AG08396 (cell line): ENCODE data around the gene RIPK3.

Experiments
- DNase-seq: peaks from one replicate; pipeline ENCODE4 v3.0.0; 2012; ENCODE audit warnings: low spot score, mixed read lengths

The RIPK3 gene

DNA sequence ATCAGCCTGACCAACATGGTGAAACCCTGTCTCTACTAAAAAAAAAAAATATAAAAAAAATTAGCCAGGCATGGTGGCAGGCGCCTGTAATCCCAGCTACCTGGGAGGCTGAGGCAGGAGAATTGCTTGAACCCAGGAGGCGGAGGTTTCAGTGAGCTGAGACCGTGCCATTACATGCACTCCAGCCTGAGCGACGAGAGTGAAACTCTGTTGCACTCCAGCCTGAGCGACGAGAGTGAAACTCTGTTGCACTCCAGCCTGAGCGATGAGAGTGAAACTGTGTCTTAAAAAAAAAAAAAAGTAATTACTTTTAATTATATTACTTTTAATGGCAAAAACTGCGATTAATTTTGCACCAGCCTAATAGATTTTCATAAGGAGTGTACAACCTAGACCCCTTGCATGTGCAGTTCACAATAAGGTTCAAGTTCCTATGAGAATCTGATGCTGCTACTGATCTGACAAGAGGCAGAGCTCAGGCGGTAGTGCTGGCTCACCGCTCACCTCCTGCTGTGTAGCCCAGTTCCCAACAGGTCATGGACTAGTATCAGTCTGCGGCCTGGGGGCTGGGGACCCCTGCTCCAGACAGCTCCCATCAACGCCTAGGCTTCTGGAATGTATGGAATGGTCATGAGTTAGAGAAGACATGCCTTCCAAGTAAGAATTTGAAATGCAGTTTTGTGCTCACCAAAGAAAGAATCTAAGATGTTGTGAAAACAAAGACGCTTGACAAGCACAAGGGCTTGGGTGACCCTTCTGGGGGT is 18.4 kb downstream of the RIPK3 start:
- DNase-seq = no peak

DNA sequence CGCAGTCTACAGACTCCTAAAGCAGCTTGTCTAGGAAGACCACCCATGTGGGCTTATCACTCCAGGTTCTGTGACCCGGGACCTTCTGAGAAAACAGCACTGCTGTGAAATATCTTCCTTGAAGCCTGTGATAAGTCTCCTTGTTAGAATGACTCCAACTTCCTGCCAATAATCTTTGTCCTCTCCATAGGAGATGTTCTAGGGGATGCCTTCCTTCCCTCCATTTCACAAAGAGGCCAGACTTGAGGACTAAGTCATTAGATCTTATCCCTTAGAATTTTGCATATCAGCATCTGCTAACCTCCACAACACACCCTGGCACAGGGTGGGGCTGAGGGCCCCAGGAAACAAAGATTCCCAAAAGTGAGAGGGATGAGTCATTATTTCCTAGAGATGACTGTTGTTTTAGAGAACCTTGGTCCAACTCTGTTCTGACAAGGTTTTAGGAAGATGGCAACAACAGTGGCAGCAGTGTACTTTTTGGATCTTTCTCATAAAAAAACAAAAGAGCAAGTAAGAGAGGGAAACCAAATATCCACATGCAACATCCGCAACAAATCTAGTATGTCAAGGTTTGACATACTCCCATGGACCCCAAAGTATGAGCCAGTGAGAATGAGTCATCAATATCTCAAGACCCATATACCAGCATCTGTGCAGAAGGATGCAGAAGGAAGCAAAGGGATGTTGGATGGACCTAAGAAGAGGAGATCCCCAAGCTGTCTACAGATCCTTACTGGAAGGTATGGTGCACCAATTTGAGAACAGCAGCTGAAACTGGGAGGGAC is 22.5 kb downstream of the RIPK3 start:
- DNase-seq = peak; percentile 59

DNA sequence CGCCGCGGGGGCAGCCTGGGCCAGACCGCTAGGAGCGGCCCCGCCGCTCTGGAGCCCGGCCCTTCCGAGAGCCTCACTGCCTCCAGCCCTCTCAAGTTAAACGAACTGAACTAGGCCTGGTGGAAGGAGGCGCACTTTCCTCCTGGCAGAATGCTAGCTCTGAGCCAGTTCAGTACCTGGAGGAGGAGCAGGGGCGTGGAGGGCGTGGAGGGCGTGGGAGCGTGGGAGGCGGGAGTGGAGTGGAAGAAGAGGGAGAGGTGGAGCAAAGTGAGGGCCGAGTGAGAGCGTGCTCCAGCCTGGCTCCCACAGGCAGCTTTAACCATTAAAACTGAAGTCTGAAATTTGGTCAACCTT is 23.2 kb downstream of the RIPK3 start:
- no peak for DNase-seq

DNA sequence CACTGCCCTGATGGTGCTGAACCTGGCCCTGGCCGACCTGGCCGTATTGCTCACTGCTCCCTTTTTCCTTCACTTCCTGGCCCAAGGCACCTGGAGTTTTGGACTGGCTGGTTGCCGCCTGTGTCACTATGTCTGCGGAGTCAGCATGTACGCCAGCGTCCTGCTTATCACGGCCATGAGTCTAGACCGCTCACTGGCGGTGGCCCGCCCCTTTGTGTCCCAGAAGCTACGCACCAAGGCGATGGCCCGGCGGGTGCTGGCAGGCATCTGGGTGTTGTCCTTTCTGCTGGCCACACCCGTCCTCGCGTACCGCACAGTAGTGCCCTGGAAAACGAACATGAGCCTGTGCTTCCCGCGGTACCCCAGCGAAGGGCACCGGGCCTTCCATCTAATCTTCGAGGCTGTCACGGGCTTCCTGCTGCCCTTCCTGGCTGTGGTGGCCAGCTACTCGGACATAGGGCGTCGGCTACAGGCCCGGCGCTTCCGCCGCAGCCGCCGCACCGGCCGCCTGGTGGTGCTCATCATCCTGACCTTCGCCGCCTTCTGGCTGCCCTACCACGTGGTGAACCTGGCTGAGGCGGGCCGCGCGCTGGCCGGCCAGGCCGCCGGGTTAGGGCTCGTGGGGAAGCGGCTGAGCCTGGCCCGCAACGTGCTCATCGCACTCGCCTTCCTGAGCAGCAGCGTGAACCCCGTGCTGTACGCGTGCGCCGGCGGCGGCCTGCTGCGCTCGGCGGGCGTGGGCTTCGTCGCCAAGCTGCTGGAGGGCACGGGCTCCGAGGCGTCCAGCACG is 23.8 kb downstream of the RIPK3 start:
- peak; percentile 47 for DNase-seq

DNA sequence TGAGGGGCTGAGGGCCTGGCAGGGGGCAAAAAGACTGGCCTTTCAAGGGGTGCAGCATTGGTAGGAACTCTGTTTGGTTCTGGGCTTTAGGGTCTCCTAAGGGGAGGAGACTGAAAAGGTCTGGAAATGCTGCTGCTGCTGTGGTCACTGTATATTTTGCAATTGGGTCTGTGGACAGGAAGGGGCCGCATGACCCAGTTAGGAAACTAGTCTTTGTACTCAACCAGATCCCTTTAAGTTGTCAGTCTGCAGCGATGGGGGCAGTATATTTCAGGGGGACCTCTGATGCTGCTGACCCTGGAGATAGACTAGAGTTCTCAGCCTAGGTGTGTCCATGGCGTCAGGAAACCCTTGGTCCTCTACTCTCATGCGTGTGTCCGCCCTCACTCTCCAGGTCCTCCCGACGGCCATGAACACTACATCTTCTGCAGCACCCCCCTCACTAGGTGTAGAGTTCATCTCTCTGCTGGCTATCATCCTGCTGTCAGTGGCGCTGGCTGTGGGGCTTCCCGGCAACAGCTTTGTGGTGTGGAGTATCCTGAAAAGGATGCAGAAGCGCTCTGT is 24.5 kb downstream of the RIPK3 start:
- DNase-seq = no peak

DNA sequence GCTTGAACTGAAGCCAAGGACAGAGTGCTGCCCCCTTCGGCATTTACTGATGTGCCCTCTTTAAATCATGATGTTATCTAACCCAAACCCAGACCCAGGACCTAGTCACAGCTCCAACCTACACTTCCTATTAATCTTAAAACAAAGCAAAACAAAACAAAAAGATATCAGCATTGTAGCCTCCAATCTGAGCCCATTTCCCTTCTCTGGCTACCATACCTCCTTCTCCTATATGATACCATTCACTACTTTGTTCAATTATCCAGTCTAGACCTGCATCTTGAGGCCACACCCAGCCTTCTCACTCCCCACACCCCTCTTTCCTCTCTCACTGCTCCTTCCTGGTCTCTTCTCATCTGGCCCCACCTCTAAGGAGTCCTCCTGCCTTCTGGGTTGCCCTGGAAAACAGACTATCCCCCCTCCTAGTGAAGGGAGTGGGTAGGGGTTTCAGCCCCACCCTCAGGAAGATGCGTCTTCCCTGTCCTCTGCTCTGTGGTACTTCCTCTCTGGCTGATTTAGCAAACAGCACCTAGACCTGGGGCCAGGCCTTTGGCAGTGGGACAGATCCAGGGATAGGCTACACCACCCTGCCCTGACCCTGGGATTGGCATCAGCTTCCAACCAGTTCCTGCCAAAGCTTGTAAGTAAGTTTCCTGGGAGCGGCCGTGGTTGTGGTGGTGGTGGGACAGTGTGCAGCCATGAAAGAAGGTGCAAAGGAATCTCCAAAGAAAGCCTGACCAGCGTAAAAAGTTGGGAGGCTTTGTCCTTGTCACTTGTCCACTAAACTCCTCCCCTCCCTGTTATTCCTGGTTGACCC is 25.2 kb downstream of the RIPK3 start:
- no peak for DNase-seq

DNA sequence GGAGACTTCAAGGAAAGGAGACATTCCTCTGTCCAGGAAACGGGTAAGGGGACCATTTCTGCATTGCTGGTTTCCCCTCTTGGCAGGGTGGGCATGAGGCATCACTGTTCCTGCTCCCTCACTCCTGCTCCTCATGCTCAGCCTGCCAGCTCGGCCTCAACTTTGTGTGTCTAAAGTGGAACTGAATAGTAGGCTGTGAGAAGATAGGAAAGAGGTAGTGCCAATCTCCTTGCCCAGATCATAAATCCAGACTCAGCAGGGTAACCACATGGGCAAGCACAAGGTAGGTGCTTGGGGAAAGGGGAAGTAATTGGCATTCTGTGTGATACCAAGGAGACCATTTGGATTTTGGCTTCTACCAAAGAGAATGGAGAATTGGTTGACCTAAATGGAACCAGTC is 25.9 kb downstream of the RIPK3 start:
- DNase-seq = no peak

DNA sequence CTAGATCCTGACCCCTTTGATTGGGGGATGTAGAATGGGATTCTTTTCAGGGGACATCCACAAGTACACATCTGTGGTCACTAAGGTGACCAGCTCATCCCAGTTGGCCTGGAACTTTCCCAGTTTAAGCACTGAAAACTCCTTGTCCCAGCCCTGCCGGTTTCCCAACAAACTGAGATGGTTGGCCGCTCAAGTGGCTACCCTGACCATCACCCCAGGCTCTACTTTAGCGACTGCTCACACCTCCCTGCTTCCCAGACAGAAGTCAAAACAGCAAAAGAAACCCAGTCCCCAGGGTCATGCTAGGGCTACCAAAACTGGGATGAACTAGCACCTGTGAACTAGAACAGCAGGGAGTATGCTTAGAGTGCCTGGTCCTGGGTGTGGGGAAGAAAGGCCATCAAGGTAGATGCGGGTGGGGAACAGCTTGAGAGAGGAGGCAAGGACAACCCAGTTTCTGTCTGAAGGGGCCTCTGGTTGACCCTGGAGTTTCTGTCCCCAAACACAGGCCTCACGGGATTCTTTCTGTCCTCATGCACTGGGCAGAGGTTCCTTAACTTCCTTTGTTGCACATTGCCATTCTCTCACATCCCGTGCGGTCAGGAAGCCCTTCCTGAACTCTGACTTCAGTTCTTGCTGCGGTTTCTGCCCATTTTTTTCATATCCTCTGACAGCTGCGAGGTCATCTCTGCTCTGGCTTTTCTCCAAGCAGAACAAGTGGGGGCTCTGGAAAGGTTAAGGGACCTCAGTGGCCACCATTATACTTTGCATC is 26.9 kb downstream of the RIPK3 start:
- DNase-seq = no peak

DNA sequence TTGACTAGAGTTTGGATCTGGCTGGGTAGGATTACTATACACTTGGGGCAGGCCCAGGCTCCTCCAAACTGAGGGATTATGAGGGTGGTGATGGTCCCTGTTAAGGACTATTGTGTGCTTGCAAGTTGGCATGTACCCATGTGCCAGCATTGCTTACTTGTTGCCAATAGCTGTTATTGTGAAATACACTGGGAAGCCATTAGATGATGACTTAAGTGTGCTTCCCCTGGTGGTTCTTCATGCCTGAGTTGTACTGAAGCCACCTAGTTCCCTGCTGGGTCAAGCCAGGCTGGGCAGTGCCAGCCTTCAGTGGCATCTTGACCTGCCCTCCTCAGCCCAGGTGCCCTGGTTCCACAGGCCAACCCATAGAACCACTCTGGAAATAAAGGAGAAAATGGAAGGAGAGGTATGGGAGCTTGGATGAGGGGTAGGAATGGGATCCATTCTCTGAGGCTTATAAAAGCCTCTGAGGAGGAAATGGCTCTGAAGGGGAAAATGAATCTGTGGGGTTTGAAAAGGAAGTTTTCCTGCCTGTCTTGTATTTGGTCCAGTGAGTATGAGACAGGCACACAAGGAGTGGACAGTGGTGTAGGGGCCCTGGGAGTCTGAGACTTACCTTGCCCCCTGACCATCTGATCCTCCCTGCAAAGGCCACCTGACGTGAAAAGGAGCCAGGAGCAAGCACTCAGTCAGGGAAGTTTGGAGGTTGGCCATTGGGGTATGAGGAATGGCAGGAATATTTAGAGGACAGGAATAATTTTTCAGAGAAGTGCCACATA is 27.8 kb downstream of the RIPK3 start:
- no peak for DNase-seq

DNA sequence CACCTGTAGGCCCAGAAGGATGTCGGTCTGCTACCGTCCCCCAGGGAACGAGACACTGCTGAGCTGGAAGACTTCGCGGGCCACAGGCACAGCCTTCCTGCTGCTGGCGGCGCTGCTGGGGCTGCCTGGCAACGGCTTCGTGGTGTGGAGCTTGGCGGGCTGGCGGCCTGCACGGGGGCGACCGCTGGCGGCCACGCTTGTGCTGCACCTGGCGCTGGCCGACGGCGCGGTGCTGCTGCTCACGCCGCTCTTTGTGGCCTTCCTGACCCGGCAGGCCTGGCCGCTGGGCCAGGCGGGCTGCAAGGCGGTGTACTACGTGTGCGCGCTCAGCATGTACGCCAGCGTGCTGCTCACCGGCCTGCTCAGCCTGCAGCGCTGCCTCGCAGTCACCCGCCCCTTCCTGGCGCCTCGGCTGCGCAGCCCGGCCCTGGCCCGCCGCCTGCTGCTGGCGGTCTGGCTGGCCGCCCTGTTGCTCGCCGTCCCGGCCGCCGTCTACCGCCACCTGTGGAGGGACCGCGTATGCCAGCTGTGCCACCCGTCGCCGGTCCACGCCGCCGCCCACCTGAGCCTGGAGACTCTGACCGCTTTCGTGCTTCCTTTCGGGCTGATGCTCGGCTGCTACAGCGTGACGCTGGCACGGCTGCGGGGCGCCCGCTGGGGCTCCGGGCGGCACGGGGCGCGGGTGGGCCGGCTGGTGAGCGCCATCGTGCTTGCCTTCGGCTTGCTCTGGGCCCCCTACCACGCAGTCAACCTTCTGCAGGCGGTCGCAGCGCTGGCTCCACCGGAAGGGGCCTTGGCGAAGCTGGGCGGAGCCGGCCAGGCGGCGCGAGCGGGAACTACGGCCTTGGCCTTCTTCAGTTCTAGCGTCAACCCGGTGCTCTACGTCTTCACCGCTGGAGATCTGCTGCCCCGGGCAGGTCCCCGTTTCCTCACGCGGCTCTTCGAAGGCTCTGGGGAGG is 28.9 kb downstream of the RIPK3 start, which contains the start of gene LTB4R:
Gene LTB4R, plus strand, starts transcription at position 857 of the 959 bp plus-strand sequence. CDS start 4,150 bp downstream, outside the sequence.
- peak; percentile 92 for DNase-seq

DNA sequence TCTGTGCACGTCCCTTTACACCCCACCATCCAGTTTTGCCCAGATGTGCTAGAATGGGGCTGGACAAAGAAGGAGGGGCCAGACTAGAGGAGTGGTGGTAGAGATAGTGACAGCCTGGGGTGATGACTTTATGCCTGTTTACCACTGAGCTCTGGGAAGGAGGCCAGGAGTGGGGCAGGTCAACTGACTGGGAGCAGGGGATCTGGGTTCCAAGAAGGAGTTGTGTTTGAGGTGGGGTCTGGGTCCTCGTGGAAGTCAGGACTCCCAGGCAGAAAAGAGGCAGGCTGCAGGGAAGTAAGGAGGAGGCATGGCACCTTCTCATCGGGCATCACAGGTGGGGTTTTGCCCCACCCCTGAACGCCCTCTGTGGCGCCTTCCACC is 29.5 kb downstream of the RIPK3 start:
- no peak for DNase-seq

DNA sequence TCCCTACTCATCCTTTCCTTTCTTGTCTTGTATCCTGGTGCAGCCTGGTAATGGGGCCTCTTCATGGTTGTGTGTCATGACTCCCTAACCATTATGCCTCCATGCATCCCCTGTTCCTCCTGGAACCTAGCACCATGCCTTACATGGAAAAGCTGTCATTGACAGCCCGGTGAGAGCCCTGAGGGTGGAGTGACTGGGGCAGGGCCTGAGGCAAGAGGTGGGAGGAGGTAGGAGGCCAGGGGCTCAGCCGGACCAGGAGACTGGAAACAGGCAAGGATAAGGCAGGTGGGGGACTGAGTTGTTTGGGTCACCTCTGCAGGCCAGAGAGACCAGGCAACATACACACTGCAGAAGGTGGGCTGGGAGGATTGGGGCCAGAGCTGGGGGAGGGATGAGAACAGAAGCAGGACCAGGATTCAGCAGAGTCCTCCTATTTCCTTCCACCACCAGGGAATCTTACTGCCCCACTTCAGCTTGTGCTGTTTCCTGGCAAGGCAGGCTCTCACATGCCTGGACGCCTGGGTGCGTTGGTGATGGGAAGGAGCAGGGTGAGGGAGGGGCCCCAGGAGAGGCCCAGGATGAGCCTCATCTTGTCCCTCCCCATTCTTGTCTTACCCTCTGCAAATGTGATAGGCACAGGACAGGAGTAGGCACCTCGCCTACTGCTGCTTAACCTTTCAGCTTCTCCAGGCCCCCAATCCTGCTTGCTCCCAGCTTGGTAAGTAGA is 30.1 kb downstream of the RIPK3 start, which contains the start of gene LTB4R2:
Gene LTB4R2, plus strand, starts transcription at position 603 of the 727 bp plus-strand sequence. CDS start 525 bp downstream, outside the sequence.
- DNase-seq = no peak

DNA sequence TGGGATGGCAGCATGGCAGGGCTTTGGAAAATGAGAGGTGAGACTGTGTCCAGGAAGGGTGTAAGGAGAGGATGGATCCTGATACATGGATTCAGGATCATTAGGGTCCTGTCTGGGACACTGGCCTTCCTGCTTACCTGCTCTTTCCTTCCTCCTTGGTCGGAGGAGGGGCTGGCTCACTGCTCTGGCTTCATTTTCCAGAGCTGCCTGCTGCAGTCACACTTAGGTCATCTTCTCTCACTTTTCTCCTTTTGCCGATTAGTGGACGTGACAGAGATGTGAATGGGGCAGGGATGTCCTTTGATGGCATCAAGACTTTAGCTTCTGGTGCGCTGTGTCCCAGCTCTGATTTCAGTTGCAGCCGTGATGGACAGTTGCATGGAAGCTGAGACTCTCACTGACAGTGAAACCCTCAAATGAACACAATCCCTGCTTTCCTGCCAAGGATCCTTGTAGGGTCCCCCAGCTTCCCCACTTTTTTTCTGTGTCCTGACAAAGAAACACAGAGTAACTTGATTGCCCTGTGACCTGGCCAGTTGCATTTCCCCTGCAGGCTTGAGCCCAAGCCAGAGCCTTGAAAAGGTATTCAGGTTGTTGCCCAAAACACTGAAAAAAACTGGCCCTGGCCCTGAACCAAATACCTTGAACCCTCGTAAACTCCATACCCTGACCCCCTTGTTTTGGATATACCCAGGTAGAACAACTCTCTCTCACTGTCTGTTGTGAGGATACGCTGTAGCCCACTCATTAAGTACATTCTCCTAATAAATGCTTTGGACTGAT is 31.3 kb downstream of the RIPK3 start:
- no peak for DNase-seq

DNA sequence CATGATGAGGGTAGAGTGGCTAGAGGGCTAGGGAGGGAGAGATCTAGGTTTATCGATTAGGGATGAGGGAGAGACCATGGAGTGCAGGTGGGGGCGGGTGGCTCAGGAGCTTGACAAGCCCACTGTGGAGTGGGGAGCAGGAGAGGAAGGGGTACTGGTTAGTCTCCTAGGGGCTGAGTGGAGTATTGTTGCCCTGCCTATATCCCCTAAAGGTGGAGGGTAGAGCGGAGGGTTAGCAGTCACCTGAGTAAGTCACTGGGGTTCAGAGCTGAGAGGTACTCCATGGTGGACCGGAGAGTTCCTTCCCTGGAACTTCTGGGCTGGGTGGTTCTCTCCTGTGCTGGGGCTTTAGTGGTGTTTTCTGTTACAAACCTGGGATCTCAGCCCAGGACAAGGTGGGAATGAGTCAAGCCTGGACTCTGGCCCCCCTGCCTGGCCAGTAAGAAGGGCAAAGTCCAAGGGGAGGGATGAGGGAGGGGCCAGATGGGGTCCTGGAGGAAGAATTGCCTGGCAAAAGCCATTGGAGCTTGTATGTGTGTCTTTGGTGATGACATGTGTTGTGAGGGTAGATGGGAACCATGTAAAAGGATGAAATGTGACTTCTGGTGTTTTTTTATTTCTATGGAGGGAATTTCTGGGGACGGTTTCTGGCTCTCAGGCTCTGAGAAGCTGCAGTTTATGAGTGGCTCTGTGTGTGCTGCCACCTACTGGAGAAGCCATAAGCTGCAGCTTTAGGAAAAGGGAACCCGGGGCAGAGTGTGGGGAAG is 32.0 kb downstream of the RIPK3 start, which contains the start of gene CIDEB:
Gene CIDEB, minus strand, starts transcription at position 403 of the 767 bp plus-strand sequence. Its CDS starts 119 bp downstream, at position 284.
- DNase-seq = peak; percentile 80

DNA sequence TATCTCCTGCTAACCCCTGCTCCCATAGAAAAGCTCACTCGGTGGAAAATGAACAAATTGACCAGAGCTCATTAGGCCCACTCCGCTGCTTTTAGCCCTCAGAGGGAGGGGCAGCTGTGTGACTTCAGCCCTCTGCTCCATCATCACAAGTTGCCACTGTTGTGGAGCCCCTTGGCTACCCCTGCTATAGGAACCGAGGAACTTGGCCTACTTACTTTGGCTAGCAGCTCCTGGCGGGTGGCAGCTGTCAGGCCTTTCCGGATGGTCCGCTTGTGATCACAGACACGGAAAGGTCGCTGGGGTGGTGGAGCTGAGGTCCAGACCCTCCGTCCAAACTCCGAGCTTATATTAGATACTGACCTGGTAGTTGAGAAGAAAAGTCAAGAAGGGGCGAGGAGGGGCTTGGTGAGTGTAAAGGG is 32.6 kb downstream of the RIPK3 start:
- no peak for DNase-seq

DNA sequence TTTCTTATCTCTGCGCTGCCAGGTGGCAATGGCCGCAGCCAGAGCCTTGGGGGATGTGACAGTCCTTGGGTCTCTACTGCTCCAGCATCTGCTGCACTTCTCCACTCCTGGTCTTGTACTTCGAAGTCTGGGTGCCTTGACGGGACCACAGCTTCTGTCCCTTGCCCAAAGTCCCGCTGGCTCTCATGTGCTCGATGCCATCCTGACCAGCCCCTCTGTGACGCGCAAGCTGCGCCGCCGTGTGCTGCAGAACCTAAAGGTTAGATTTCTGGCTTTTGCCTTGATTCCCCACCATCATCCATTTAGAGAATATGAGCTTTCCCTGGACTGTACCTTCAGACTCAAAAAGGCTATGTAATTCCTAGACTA is 35.8 kb downstream of the RIPK3 start:
- DNase-seq = no peak
